Panc1 (cell line): ENCODE measurements around the gene NUDT3.

ENCODE experiments used
- POLR2AphosphoS5 ChIP-seq: IDR thresholded peaks from 2 replicates; pipeline ENCODE4 v1.6.1; 2012; ENCODE audit warnings: mild to moderate bottlenecking, low read depth, low read length, moderate library complexity
- REST ChIP-seq, 2 experiments: IDR thresholded peaks; 2 replicates each; pipeline ENCODE4 v1.6.1; 2011 to 2012; ENCODE audit warnings: low read depth in 2 of 2, control low read depth in 1 of 2, low read length in 1 of 2, mild to moderate bottlenecking in 1 of 2, moderate library complexity in 1 of 2; ENCODE audit not compliant: insufficient read depth in 1 of 2
- SIN3A ChIP-seq: IDR thresholded peaks from 2 replicates; pipeline ENCODE4 v1.6.1; 2012; ENCODE audit warnings: low read depth, mild to moderate bottlenecking, low read length, moderate library complexity, borderline replicate concordance; ENCODE audit not compliant: insufficient read depth
- TCF7L2 ChIP-seq: IDR thresholded peaks from 2 replicates; pipeline ENCODE4 v1.6.1; 2011; ENCODE audit warnings: mild to moderate bottlenecking, low read depth, low read length, inconsistent platforms
- TF ChIP-seq, protein P1 (sequence below): fragments of 450-650 bp; IDR thresholded peaks from 2 replicates; pipeline ENCODE4 v1.5.1; 2017; ENCODE audit warnings: mild to moderate bottlenecking

- TF ChIP-seq, protein P1, sequence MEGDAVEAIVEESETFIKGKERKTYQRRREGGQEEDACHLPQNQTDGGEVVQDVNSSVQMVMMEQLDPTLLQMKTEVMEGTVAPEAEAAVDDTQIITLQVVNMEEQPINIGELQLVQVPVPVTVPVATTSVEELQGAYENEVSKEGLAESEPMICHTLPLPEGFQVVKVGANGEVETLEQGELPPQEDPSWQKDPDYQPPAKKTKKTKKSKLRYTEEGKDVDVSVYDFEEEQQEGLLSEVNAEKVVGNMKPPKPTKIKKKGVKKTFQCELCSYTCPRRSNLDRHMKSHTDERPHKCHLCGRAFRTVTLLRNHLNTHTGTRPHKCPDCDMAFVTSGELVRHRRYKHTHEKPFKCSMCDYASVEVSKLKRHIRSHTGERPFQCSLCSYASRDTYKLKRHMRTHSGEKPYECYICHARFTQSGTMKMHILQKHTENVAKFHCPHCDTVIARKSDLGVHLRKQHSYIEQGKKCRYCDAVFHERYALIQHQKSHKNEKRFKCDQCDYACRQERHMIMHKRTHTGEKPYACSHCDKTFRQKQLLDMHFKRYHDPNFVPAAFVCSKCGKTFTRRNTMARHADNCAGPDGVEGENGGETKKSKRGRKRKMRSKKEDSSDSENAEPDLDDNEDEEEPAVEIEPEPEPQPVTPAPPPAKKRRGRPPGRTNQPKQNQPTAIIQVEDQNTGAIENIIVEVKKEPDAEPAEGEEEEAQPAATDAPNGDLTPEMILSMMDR: no peak
- TF ChIP-seq SIN3A (no peak), POLR2AphosphoS5 (no peak), REST (IDR thresholded peaks at IDR 0.05; ENCODE audit: insufficient read depth in 1 of 2, low read depth in 2 of 2, low read length in 1 of 2) (no peak), TCF7L2 (no peak)
Observed at GRCh38 chr6:34393966-34394305, 1.5 kb upstream of the NUDT3 start.
